PC-9 (cell line): Measurements from ENCODE around the gene MEF2B.

Experiments
- EZH2 ChIP-seq: fragments of 200-600 bp; sonication (generic); IDR thresholded peaks from 2 replicates; pipeline ENCODE4 v1.8.0; 2017; ENCODE audit warnings: antibody characterized with exemption, low read depth
- TF ChIP-seq, protein P1 (sequence below): fragments of 200-600 bp; sonication (generic); conservative IDR thresholded peaks from 2 replicates; pipeline ENCODE4 v1.6.1; 2017; ENCODE audit warnings: mixed run types, antibody characterized with exemption, mild to moderate bottlenecking, moderate library complexity

DNA sequence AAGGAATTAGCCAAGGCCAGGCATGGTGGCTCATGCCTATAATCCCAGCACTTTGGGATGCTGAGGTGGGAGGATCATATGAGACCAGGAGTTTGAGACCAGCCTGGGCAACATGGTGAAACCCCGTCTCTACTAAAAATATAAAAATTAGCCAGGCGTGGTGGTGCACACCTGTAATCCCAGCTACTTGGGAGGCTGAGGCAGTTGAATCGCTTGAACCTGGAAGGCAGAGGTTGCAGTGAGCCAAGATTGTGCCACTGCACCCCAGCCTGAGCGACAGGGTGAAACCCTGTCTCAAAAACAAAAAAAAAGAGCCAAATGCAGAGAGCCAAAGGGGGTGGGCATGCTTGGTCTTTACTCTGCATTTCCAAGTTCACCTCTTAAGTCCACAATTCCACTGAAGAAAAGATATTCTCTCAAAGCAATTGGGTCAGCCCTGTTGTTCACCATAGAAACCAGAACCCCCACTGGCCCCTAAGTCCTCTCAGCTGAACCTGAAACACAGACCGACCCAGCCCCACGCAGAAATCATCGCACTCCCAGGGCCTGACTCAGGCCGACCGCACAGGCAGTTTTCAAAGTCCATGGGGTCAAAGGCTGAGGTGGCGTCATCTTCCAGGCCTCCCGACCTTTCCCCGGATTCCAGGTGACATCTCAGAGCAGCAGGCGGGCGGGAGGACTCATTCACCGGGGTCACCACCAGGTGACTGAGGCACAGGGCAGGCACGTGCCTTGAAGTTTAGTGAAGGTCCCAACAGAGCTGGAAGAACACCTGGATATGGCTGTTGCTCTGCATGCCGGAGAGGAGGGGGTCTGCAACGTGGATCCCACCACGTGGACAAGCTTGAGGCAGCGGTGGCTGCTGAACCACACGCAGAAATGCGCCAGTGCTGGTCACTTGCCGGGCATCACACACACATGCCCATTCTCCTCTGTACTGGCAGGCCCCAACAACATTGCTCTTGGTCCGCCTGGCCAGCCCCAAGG lies 73.1 kb downstream of the MEF2B start:
- TF ChIP-seq, protein P1, sequence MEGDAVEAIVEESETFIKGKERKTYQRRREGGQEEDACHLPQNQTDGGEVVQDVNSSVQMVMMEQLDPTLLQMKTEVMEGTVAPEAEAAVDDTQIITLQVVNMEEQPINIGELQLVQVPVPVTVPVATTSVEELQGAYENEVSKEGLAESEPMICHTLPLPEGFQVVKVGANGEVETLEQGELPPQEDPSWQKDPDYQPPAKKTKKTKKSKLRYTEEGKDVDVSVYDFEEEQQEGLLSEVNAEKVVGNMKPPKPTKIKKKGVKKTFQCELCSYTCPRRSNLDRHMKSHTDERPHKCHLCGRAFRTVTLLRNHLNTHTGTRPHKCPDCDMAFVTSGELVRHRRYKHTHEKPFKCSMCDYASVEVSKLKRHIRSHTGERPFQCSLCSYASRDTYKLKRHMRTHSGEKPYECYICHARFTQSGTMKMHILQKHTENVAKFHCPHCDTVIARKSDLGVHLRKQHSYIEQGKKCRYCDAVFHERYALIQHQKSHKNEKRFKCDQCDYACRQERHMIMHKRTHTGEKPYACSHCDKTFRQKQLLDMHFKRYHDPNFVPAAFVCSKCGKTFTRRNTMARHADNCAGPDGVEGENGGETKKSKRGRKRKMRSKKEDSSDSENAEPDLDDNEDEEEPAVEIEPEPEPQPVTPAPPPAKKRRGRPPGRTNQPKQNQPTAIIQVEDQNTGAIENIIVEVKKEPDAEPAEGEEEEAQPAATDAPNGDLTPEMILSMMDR, result no peak
- no peak for TF ChIP-seq EZH2
